HG02970 (cell line): Measurements from ENCODE around the gene XAB2.

ENCODE experiments used
- ATAC-seq: cut with Tn5 transposase; IDR thresholded peaks from one replicate; pipeline ENCODE4 v1.9.1; 2021; ENCODE audit warnings: mild to moderate bottlenecking, moderate library complexity, moderate number of reproducible peaks; ENCODE audit not compliant: unreplicated experiment, low FRiP score

Gene XAB2

GRCh38 chr19:7636317-7636690, 7.0 kb upstream of the XAB2 start:
- no peak for ATAC-seq

GRCh38 chr19:7635670-7636069, 6.3 kb upstream of the XAB2 start:
- no peak for ATAC-seq

GRCh38 chr19:7633698-7634097, 4.4 kb upstream of the XAB2 start, which contains the start of gene PCP2:
TSS of gene PCP2 (minus strand) at chr19:7633719. CDS start at chr19:7633457, 262 bp downstream.
- ATAC-seq: no peak

GRCh38 chr19:7632340-7633203, 3.2 kb upstream of the XAB2 start:
- no peak for ATAC-seq

- ATAC-seq: no peak
Measured at GRCh38 chr19:7631577-7631976, 2.2 kb upstream of the XAB2 start.

GRCh38 chr19:7628589-7629311, 595 bp downstream of the XAB2 start:
- no peak for ATAC-seq

- ATAC-seq: no peak
Measured at GRCh38 chr19:7627166-7627565, 2.2 kb downstream of the XAB2 start.

GRCh38 chr19:7625763-7626372, 3.5 kb downstream of the XAB2 start:
- ATAC-seq: no peak

- no peak for ATAC-seq
Measured at GRCh38 chr19:7624810-7625209, 4.5 kb downstream of the XAB2 start.

GRCh38 chr19:7623725-7624603, 5.4 kb downstream of the XAB2 start:
- no peak for ATAC-seq

GRCh38 chr19:7622933-7623685, 6.2 kb downstream of the XAB2 start:
- ATAC-seq: no peak

- ATAC-seq: no peak
Measured at GRCh38 chr19:7620442-7621412, 8.6 kb downstream of the XAB2 start.

GRCh38 chr19:7619671-7620441, 9.5 kb downstream of the XAB2 start:
- ATAC-seq: no peak

GRCh38 chr19:7618771-7619510, 10.4 kb downstream of the XAB2 start:
- ATAC-seq: no peak

- no peak for ATAC-seq
Measured at GRCh38 chr19:7618348-7618747, 11.0 kb downstream of the XAB2 start.

GRCh38 chr19:7617735-7618134, 11.6 kb downstream of the XAB2 start:
- no peak for ATAC-seq

GRCh38 chr19:7617172-7617571, 12.2 kb downstream of the XAB2 start:
- no peak for ATAC-seq
